NCI-H2081 treated with DMSO at 0.1 percent for 48 hours (cell line): ENCODE results near the gene MYO16.
A peak's percentile ranks its signal among the peaks of the same experiment; 100 is the strongest.
"Not testable (repeated sequence)": the region's sequence is repeated elsewhere in the genome, so short reads cannot be mapped to it uniquely, and the experiment has no call there.

Source experiments
- DNase-seq: peaks from one replicate; lab custom pipeline; 2025; lab: John Stamatoyannopoulos, UW

Gene MYO16

GRCh38 chr13:108895220-108895704, 265.9 kb downstream of the MYO16 start:
- no peak for DNase-seq

- no peak for DNase-seq
Measured at GRCh38 chr13:108897955-108898354, 268.5 kb downstream of the MYO16 start.

- no peak for DNase-seq
Measured at GRCh38 chr13:108902405-108903155, 273.2 kb downstream of the MYO16 start.

- no peak for DNase-seq
Measured at GRCh38 chr13:108903613-108904012, 274.2 kb downstream of the MYO16 start.

- DNase-seq, result no peak
Measured at GRCh38 chr13:108911807-108912206, 282.4 kb downstream of the MYO16 start.

GRCh38 chr13:108913731-108914130, 284.3 kb downstream of the MYO16 start:
- not testable (repeated sequence) for DNase-seq

- no peak for DNase-seq
Measured at GRCh38 chr13:108915095-108915633, 285.8 kb downstream of the MYO16 start.

GRCh38 chr13:108915634-108916512, 286.5 kb downstream of the MYO16 start:
- peak; percentile 16 for DNase-seq

- DNase-seq, result no peak
Measured at GRCh38 chr13:108917581-108917980, 288.2 kb downstream of the MYO16 start.

- DNase-seq, result no peak
Measured at GRCh38 chr13:108919036-108919907, 289.9 kb downstream of the MYO16 start.

- DNase-seq, result no peak
Measured at GRCh38 chr13:108920137-108920536, 290.7 kb downstream of the MYO16 start.

GRCh38 chr13:108921238-108921637, 291.8 kb downstream of the MYO16 start:
- no peak for DNase-seq

GRCh38 chr13:108922108-108922507, 292.7 kb downstream of the MYO16 start:
- no peak for DNase-seq

GRCh38 chr13:108923386-108924047, 294.1 kb downstream of the MYO16 start:
- DNase-seq, result no peak

- DNase-seq, result no peak
Measured at GRCh38 chr13:108924134-108924533, 294.7 kb downstream of the MYO16 start.

GRCh38 chr13:108924541-108924940, 295.1 kb downstream of the MYO16 start:
- no peak for DNase-seq

GRCh38 chr13:108925070-108925469, 295.7 kb downstream of the MYO16 start:
- no peak for DNase-seq

GRCh38 chr13:108926862-108927261, 297.5 kb downstream of the MYO16 start:
- DNase-seq, result no peak

- no peak for DNase-seq
Measured at GRCh38 chr13:108927615-108928014, 298.2 kb downstream of the MYO16 start.

- no peak for DNase-seq
Measured at GRCh38 chr13:108929532-108930206, 300.3 kb downstream of the MYO16 start.

GRCh38 chr13:108932196-108932595, 302.8 kb downstream of the MYO16 start:
- DNase-seq, result no peak
